H9 (cell line): ENCODE data around the gene ATP13A1. TPM values are rescaled to one million over a fixed set of nuclear protein-coding genes. Genes with fewer than 3 reads are reported as not detected.
A peak's percentile ranks its signal among the peaks of the same experiment; 100 is the strongest.

Experiments used
- DNase-seq: peaks from one replicate; pipeline ENCODE4 v3.0.0-alpha.2; 2017
- H2AFZ ChIP-seq: one replicate; pipeline ENCODE4 v1.6.1; 2013; ENCODE audit warnings: mild to moderate bottlenecking, low read length, control low read depth, moderate library complexity
- H2AK5ac ChIP-seq: 2 replicates; pipeline ENCODE4 v1.6.1; 2013; ENCODE audit warnings: low read length, control low read depth, mixed read lengths; ENCODE audit not compliant: insufficient read length
- H2BK120ac ChIP-seq: one replicate; pipeline ENCODE4 v1.6.1; 2013; ENCODE audit warnings: low read depth, mild to moderate bottlenecking, low read length, control low read depth, inconsistent platforms; ENCODE audit not compliant: poor library complexity, severe bottlenecking
- H2BK12ac ChIP-seq: 2 replicates; pipeline ENCODE4 v1.6.1; 2013; ENCODE audit warnings: low read length, control low read depth, mixed read lengths, low read depth; ENCODE audit not compliant: insufficient read length
- H2BK15ac ChIP-seq: 2 replicates; pipeline ENCODE4 v1.6.1; 2013; ENCODE audit warnings: low read depth, low read length, control low read depth
- H2BK20ac ChIP-seq: one replicate; pipeline ENCODE4 v1.6.1; 2013; ENCODE audit warnings: low read depth, mild to moderate bottlenecking, low read length, control low read depth, inconsistent platforms; ENCODE audit not compliant: poor library complexity, severe bottlenecking
- H2BK5ac ChIP-seq: 2 replicates; pipeline ENCODE4 v1.6.1; 2013; ENCODE audit warnings: low read length, control low read depth, mixed read lengths; ENCODE audit not compliant: insufficient read length
- H3K14ac ChIP-seq: 2 replicates; pipeline ENCODE4 v1.6.1; 2013; ENCODE audit warnings: low read length, control low read depth; ENCODE audit not compliant: insufficient read depth
- H3K18ac ChIP-seq: 2 replicates; pipeline ENCODE4 v1.6.1; 2013; ENCODE audit warnings: low read depth, mild to moderate bottlenecking, mixed read lengths, low read length, control low read depth; ENCODE audit not compliant: insufficient read length
- H3K23ac ChIP-seq: 2 replicates; pipeline ENCODE4 v1.6.1; 2013; ENCODE audit warnings: low read length, control low read depth, mixed read lengths, low read depth; ENCODE audit not compliant: insufficient read length
- H3K23me2 ChIP-seq: 2 replicates; pipeline ENCODE4 v1.6.1; 2013; ENCODE audit warnings: low read depth, mild to moderate bottlenecking, mixed read lengths, low read length, control low read depth; ENCODE audit not compliant: insufficient read length, poor library complexity, severe bottlenecking
- H3K27ac ChIP-seq: 2 replicates; pipeline ENCODE4 v1.5.1; 2013; ENCODE audit warnings: low read length, control low read depth, mixed read lengths, low read depth; ENCODE audit not compliant: insufficient read length
- H3K27me3 ChIP-seq: 2 replicates; pipeline ENCODE4 v1.6.1; 2013; ENCODE audit warnings: low read length, control low read depth, inconsistent platforms; ENCODE audit not compliant: insufficient read depth
- H3K4ac ChIP-seq: 2 replicates; pipeline ENCODE4 v1.6.1; 2013; ENCODE audit warnings: low read depth, mild to moderate bottlenecking, control low read depth, inconsistent platforms, low read length, moderate library complexity
- H3K4me1 ChIP-seq: 2 replicates; pipeline ENCODE4 v1.6.1; 2013; ENCODE audit warnings: low read length, control low read depth, inconsistent platforms; ENCODE audit not compliant: insufficient read depth
- H3K4me2 ChIP-seq: 2 replicates; pipeline ENCODE4 v1.6.1; 2013; ENCODE audit warnings: low read length, control low read depth, mixed read lengths; ENCODE audit not compliant: insufficient read length, insufficient read depth
- H3K56ac ChIP-seq: 2 replicates; pipeline ENCODE4 v1.6.1; 2013; ENCODE audit warnings: low read depth, mild to moderate bottlenecking, mixed read lengths, low read length, control low read depth; ENCODE audit not compliant: insufficient read length
- H3K79me1 ChIP-seq: 2 replicates; pipeline ENCODE4 v1.6.1; 2013; ENCODE audit warnings: low read depth, mild to moderate bottlenecking, moderate library complexity, low read length, control low read depth, inconsistent platforms; ENCODE audit not compliant: insufficient read depth, poor library complexity, severe bottlenecking
- H3K79me2 ChIP-seq: 2 replicates; pipeline ENCODE4 v1.6.1; 2013; ENCODE audit warnings: low read length, control low read depth, inconsistent platforms; ENCODE audit not compliant: insufficient read depth
- H3K9ac ChIP-seq: 2 replicates; pipeline ENCODE4 v1.6.1; 2013; ENCODE audit warnings: low read length, control low read depth, mixed read lengths; ENCODE audit not compliant: insufficient read length; ENCODE audit errors: extremely low read depth
- H3K9me3 ChIP-seq: one replicate; pipeline ENCODE4 v1.6.1; 2013; ENCODE audit warnings: low read depth, low read length, inconsistent platforms; ENCODE audit not compliant: control insufficient read depth
- H3T11ph ChIP-seq: one replicate; pipeline ENCODE4 v1.6.1; 2013; ENCODE audit warnings: mild to moderate bottlenecking, low read length, control low read depth, inconsistent platforms
- H4K20me1 ChIP-seq: one replicate; pipeline ENCODE4 v1.6.1; 2013; ENCODE audit not compliant: control insufficient read depth, insufficient read length, insufficient read depth
- H4K5ac ChIP-seq: 2 replicates; pipeline ENCODE4 v1.6.1; 2013; ENCODE audit warnings: low read depth, mild to moderate bottlenecking, mixed read lengths, low read length, control low read depth; ENCODE audit not compliant: insufficient read length
- H4K8ac ChIP-seq: replicated peaks from 2 replicates; pipeline ENCODE4 v1.6.1; 2013; ENCODE audit warnings: low read length, control low read depth, mixed read lengths, low read depth; ENCODE audit not compliant: insufficient read length
- H4K91ac ChIP-seq: 2 replicates; pipeline ENCODE4 v1.6.1; 2013; ENCODE audit warnings: low read depth, mild to moderate bottlenecking, moderate library complexity, mixed read lengths, low read length, control low read depth; ENCODE audit not compliant: insufficient read length
- H3K27ac Mint-ChIP-seq, 3 experiments: 2 replicates in 2 of 3; 3 replicates in 1 of 3; pipeline ENCODE4 v1.8.0; 2020 to 2021; ENCODE audit warnings: mixed read lengths in 3 of 3, mild to moderate bottlenecking in 1 of 3, moderate library complexity in 1 of 3
- H3K27me3 Mint-ChIP-seq: 2 replicates; pipeline ENCODE4 v1.8.0; 2021; ENCODE audit warnings: low read depth, mild to moderate bottlenecking, moderate library complexity, mixed read lengths
- H3K36me3 Mint-ChIP-seq, 3 experiments: 2 replicates in 2 of 3; 3 replicates in 1 of 3; pipeline ENCODE4 v1.8.0; 2020 to 2021; ENCODE audit warnings: low read depth in 3 of 3, mixed read lengths in 3 of 3; ENCODE audit not compliant: insufficient read depth in 1 of 3
- H3K4me1 Mint-ChIP-seq, 2 experiments: 2 replicates each; pipeline ENCODE4 v1.8.0; 2020; ENCODE audit warnings: mixed read lengths in 2 of 2
- H3K4me3 Mint-ChIP-seq, 2 experiments: 2 replicates in 1 of 2; 3 replicates in 1 of 2; pipeline ENCODE4 v1.8.0; 2020 to 2021; ENCODE audit warnings: mild to moderate bottlenecking in 2 of 2, mixed read lengths in 2 of 2, moderate library complexity in 1 of 2
- H3K9me3 Mint-ChIP-seq, 2 experiments: 2 replicates in 1 of 2; 3 replicates in 1 of 2; pipeline ENCODE4 v1.8.0; 2020; ENCODE audit warnings: mild to moderate bottlenecking in 2 of 2, mixed read lengths in 2 of 2, moderate library complexity in 1 of 2
- CTCF ChIP-seq: fragments of 200-600 bp; sonication (generic); conservative IDR thresholded peaks from 3 replicates; pipeline ENCODE4 v1.8.0; 2021; ENCODE audit warnings: antibody characterized with exemption, mild to moderate bottlenecking
- WGBS: extraction: QIAGEN DNeasy Blood & Tissue Kit; methylation state at CpG from one replicate; pipeline ENCODE4 v1.1.7; 2013; ENCODE audit warnings: missing lambda C conversion rate, low lambda C conversion rate, mixed read lengths; ENCODE audit not compliant: insufficient read length; ENCODE audit errors: extremely low coverage; 5-methylcytosine and 5-hydroxymethylcytosine counted together
- total RNA-seq: library from RNA; stranded (reverse); gene quantifications from 2 replicates; pipeline ENCODE4 v1.2.1, GENCODE V29; 2021

Gene ATP13A1
- total RNA-seq, 1 experiment from 2014 or later = 67.8 TPM

- Histone ChIP-seq H2BK12ac (no peak overlapping the region), H2AK5ac (no peak overlapping the region), H3K23me2 (no peaks in the 10 kb centered on the region), H3K23ac (no peak overlapping the region), H3K79me1 (peaks cover 5% of the 10 kb centered on the region), H3K27ac (no peak overlapping the region), H3K18ac (no peak overlapping the region), H3K4me2 (peak overlapping the region; percentile 89), H4K20me1 (no peaks in the 10 kb centered on the region), H2BK20ac (no peak overlapping the region), H3K9ac (peak overlapping the region; percentile 37), H2BK5ac (no peak overlapping the region), H3K56ac (no peak overlapping the region), H3K4ac (no peak overlapping the region), H3K27me3 (no peaks in the 10 kb centered on the region), H3T11ph (no peak overlapping the region), H2AFZ (no peak overlapping the region), H2BK15ac (no peak overlapping the region), H2BK120ac (no peak overlapping the region), H3K14ac (no peak overlapping the region), H3K4me1 (peaks cover 6% of the 10 kb centered on the region; the same call in 1 of the 2 replicates), H4K5ac (no peak overlapping the region), H4K91ac (no peak overlapping the region), H3K9me3 (no peaks in the 10 kb centered on the region), H4K8ac (no peak overlapping the region), H3K79me2 (peaks cover 20% of the 10 kb centered on the region; the same call in 1 of the 2 replicates)
- WGBS = no CpG with 5 or more reads among the region's 8 CpGs
- DNase-seq = no peak
- TF ChIP-seq CTCF = no peak
- H3K27ac Mint-ChIP-seq = peak overlapping the region in 1 of 3 experiments; percentile 89; a peak in 1 of 7 replicates
- H3K4me1 Mint-ChIP-seq = peaks cover 19 to 20% of the 10 kb centered on the region in 2 experiments
- no peaks in the 10 kb centered on the region for H3K27me3 Mint-ChIP-seq
- peaks cover 21 to 39% (median 33%) of the 10 kb centered on the region in 3 experiments for H3K36me3 Mint-ChIP-seq
- no peaks in the 10 kb centered on the region for H3K9me3 Mint-ChIP-seq
- peak overlapping the region; percentile 86 to 95 for H3K4me3 Mint-ChIP-seq
These were observed 1.1 kb downstream of the ATP13A1 start for GRCh38 chr19:19662344-19662743.
